Right lung (tissue), 10 donors: ENCODE measurements around the gene LACTB. TPM values are rescaled to one million over a fixed set of nuclear protein-coding genes. Genes with fewer than 3 reads are reported as not detected.

Experiments
- DNase-seq, 2 donors: peaks; one replicate each; pipeline ENCODE4 v3.0.0-alpha.2; 2013
- long read RNA-seq, 8 donors: transcript quantifications; one replicate each; lab custom pipeline, GENCODE V29; 2026
- polyA plus RNA-seq, 5 donors: library from polyadenylated mRNA; unstranded; fragments of 120-200 nt; gene quantifications; one replicate each; pipeline versions ENCODE4 v1.2.1 to v1.2.3, GENCODE V29; 2013; ENCODE audit warnings: inconsistent platforms in 1 of 5, low replicate concordance in 1 of 5; ENCODE audit not compliant: insufficient read length in 5 of 5, insufficient read depth in 1 of 5

Gene LACTB, protein sequence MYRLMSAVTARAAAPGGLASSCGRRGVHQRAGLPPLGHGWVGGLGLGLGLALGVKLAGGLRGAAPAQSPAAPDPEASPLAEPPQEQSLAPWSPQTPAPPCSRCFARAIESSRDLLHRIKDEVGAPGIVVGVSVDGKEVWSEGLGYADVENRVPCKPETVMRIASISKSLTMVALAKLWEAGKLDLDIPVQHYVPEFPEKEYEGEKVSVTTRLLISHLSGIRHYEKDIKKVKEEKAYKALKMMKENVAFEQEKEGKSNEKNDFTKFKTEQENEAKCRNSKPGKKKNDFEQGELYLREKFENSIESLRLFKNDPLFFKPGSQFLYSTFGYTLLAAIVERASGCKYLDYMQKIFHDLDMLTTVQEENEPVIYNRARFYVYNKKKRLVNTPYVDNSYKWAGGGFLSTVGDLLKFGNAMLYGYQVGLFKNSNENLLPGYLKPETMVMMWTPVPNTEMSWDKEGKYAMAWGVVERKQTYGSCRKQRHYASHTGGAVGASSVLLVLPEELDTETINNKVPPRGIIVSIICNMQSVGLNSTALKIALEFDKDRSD
- polyA plus RNA-seq = 10 to 100 TPM; 14.8 to 24.6 (median 18.5) TPM
- long read RNA-seq, donor 1, partial matches to known transcripts = 0 of 8 reads
- long read RNA-seq, donor 1, other reads (novel, unspliced or antisense) = 0 of 8 reads
- long read RNA-seq, donor 2, transcript LACTB-201 (6 exons, 1,972 nt) = major isoform, 5 of 6 reads
- long read RNA-seq, donor 2, partial matches to known transcripts = 0 of 6 reads
- long read RNA-seq, donor 2, other reads (novel, unspliced or antisense) = 0 of 6 reads
- long read RNA-seq, donor 3, partial matches to known transcripts = 106 of 320 reads
- long read RNA-seq, donor 3, other reads (novel, unspliced or antisense) = 212 of 320 reads
- long read RNA-seq, donor 4, partial matches to known transcripts = 0 of 1 reads
- long read RNA-seq, donor 4, other reads (novel, unspliced or antisense) = 0 of 1 reads
- long read RNA-seq, donor 5, transcript LACTB-201 (6 exons, 1,972 nt) = major isoform, 5 of 604 reads
- long read RNA-seq, donor 5, partial matches to known transcripts = 179 of 604 reads
- long read RNA-seq, donor 5, other reads (novel, unspliced or antisense) = 419 of 604 reads
- long read RNA-seq, donor 6, partial matches to known transcripts = 0 of 4 reads
- long read RNA-seq, donor 6, other reads (novel, unspliced or antisense) = 0 of 4 reads
- long read RNA-seq, donor 7, partial matches to known transcripts = 76 of 351 reads
- long read RNA-seq, donor 7, other reads (novel, unspliced or antisense) = 273 of 351 reads
- long read RNA-seq, donor 8, partial matches to known transcripts = 0 of 2 reads
- long read RNA-seq, donor 8, other reads (novel, unspliced or antisense) = 0 of 2 reads

DNA sequence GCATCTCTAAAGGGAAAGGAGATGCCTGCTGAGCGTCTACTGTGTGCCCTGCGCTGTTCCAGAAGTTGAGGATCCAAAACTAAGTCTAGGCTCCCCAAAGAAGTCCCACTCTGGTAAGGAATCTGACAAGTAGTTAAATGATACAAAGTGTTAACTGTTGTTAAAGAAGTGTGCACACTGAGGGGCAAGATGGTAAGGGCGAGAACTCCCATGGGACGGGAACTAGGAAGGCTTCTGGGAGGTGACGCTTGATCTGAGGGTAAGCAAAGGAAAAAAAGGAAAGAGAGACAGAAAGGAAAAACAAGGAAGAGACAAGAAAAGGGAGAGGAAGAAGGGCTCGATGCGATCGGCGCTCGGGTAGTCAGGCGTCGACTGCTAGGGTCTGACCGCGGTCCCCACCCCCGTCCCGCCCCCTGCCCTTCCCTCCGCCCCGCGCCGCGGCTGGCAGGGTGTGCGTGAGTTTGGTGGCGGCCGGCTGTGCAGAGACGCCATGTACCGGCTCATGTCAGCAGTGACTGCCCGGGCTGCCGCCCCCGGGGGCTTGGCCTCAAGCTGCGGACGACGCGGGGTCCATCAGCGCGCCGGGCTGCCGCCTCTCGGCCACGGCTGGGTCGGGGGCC, at the start of gene LACTB:
Gene LACTB, plus strand, starts transcription at position 480 of the 620 bp plus-strand sequence. Its CDS starts 11 bp downstream, at position 491.
- peak; percentile 85 for DNase-seq

- no peak for DNase-seq
These were observed 49.5 kb upstream of the LACTB start for GRCh38 chr15:63072023-63072650.

DNA sequence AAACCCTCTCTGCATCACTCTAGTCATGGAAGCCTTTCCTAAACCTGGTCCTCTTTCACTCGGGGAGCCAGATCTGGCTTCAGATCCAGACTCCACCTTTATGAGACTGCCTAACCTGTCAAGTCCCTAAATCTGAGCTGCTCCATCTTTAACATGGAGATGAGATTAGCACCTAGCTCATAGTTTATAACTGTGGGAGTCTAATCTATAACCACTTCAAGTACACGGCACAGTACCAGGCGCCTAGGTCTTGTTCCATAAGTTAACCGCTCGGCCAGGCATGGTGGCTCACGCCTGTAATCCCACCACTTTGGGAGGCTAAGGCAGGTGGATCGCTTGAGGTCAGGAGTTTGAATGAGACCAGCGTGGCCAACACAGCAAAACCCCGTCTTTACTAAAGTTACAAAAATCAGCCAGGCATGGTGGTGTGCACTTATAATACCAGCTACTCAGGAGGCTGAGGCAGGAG, 48.8 kb upstream of the LACTB start:
- DNase-seq = no peak

- no peak for DNase-seq
These were observed 48.0 kb upstream of the LACTB start for GRCh38 chr15:63073497-63074172.

DNA sequence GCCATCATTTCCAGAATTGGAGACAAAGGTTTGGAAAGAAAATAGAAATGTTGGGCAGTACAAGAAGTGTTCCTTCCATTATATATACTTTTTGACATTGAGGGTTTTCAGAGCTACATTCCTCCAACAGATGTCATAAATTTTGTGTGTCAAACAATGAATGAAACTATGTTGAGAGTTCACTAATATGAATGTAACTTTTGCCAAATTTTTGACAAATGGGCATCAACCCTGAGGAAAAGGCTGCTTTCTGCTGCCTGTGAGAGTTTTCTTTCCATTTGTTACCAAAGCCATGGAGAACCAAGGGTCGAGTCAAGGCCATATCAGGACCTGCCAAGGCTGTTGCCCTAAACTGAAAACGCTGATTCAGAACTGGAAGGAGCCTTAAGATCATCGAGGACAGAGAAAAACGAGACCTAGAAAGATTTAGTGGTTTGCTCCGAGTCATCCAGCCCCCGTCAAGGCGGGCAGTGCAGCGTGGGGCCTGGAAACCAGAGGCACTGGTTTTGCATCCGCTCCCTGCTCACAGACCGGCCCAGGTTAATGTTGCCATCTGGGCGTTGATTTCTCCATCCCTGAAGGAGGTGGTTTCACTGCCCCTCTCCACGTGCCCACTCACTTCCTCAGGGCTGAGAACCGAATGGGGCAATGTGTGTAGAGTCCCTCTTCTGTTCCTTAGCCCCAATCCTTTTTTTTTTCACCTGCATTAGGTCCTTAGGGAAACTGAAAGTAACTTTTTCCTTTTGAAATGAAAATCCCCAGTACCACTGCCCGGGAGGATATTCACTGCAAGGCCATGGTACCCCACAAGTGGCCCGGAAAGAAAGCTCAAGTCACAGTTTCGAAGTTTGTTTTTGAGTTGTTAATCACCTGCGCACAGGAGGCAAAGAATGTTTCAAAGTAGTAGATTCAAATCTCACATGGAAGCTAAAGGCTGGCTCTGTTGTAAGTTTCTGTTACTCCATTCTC, 46.4 kb upstream of the LACTB start:
- no peak for DNase-seq

GRCh38 chr15:63075984-63076713, 45.5 kb upstream of the LACTB start:
- DNase-seq = no peak

DNA sequence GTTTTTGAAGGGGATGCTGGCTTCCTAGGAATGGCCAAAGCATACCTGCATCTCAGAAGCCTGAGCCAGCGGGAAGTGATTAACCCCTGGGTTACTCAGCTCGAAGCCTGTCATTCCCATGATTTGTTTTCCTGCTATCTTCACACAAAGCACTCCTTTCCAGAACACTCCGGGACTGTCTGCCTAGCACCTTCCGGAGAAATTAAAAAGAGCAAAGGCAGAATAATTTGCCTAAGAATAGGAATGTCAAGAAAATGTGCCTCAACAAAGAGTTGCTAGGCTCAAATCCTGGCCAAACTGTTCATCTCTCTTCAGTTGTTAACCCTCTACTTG, 45.0 kb upstream of the LACTB start:
- no peak for DNase-seq

DNA sequence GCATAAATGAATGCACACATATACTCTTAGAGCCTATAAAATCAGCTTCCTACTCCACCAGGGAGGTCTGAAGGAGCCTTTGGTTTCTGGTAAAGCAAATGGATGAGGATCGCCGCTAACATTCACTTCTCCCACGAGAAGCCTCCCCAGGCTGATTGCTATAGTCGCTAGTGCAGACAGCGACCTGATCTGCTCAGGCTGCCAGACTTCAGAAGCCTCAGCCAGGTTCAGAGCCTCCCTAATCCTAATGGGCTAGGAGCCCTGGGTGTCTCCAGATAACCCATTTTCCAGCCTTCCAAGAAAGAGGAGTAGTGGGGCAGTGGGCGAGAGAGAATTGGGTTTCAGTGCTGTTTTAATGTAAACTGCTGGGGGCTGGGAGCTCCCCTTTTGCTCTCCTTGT, 43.7 kb upstream of the LACTB start:
- DNase-seq = no peak

DNA sequence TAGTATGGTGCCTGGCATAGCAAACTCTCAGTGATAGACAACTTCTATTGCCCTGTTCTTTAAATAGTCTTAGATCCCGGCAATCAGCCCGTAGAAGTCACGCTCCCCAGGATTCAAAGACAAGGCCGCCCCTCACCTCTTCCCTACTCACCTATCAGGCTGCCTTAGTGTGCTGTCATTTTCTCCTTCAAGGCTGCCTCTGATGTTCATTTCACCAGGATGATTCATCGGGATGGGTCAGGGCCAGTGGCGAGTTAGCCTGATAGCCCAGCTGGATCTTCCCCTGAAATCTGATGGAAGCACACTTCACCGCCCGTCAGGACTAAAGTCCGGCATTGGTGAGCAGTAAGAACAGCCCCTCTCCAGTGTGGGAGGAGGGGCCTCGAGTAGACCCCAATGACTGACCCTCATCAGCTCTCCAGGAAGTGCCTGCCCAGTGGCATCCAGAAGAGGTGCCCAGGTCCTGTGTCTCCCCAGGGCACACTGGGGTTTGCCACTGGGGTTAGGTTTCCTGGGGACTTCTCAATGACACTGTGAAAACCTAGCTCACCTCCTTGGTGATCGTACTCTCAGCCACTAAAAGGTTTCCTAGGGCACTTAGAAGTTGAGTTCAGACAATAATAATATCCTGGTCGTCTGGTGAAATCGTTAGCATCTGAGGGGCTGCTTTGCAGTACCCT, 41.6 kb upstream of the LACTB start:
- DNase-seq = no peak

GRCh38 chr15:63080634-63081250, 40.9 kb upstream of the LACTB start:
- no peak for DNase-seq

GRCh38 chr15:63082366-63082765, 39.3 kb upstream of the LACTB start:
- DNase-seq = no peak

DNA sequence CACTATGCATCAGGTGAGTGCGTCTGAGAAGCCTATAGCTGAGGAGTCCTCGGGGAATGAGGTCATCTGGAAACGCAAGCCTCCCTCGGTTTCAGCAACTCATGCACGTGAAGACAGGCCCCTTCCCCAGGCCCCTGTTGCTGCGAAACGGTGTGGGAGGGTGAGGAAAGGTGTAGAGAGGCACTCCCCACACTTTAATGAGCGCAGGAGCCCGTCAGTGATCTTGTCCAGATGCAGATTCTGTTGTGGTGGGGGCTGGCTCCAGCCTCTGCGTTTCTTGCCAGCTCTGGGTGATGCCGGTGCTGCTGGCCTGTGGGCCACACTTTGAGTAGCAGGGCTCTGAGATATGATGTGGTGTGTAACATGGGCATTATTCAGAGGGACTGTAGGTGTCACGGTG, 38.6 kb upstream of the LACTB start:
- DNase-seq = no peak

GRCh38 chr15:63083541-63083940, 38.1 kb upstream of the LACTB start:
- no peak for DNase-seq

DNA sequence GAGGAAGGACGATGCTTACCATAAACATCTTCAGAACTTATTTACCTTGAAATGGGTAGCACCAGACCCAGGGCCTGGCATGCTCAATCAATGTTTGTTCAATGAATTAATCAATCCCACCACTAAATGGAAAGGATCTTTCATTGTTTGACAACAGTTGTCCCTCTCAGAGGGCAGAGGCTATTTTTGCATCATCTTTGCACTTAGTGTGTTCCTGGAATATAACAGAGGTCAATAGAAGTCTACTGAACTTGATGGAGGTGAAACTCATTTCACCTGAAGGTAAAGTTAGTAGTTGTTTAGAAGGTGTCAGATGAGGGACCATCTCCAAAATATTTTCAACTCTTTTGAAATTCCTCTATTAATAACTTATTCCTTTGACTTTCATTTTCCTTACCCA, 36.9 kb upstream of the LACTB start:
- DNase-seq = no peak

DNA sequence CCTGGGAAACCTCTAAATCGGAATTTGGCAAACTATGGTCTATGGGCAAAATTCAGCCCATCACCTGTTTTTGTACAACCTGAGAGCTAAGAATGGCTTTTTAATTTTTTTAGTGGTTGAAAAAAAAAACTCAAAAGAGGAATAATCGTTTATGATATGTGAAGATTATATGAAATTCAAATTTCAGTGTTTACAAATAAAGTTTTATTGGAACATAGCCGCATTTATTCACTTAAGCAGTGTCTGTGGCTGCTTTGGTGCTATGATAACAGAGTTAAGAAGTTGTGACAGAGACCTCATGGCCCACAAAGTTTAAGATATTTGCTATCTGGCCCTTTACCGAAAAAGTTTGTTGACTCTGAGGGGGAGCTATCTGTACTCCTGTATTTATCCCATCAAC, 36.4 kb upstream of the LACTB start:
- no peak for DNase-seq

DNA sequence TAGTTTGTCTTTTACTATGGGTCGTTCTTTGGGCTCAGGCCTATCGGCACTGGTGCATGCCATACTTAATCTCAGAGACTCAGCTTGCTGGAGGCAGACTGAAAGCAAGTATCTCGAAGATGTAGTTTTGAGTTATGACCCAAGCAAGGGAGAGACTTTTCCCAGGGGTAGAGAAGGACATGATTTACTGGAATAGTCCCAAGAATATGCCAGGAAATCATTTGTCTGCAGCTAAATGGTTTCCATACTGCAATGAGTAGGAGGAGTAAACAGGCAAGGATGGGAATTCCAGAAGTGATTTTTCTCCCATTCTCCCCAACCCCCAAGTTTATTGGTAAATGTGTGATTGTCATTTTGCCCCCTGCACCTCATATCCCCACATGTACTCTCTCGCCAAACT, 35.4 kb upstream of the LACTB start:
- no peak for DNase-seq

- DNase-seq = no peak
These were observed 34.7 kb upstream of the LACTB start for GRCh38 chr15:63086947-63087346.
